Right atrium auricular region (tissue), 2 donors: ENCODE measurements around the gene OSGEP. TPM values are rescaled to one million over a fixed set of nuclear protein-coding genes. Genes with fewer than 3 reads are reported as not detected.
A peak's percentile ranks its signal among the peaks of the same experiment; 100 is the strongest.

Experiments
- DNase-seq: peaks from one replicate; pipeline ENCODE4 v3.0.0-alpha.2; 2019; ENCODE audit warnings: low spot score
- H3K27ac ChIP-seq, 2 donors: fragments of 200-600 bp; sonication (generic); 1 replicate in 1 of 2; 2 replicates in 1 of 2; pipeline ENCODE4 v1.5.1; 2016 to 2019
- H3K27me3 ChIP-seq, 2 donors: fragments of 200-600 bp; sonication (generic); one replicate each; pipeline versions ENCODE4 v1.5.1 to v1.6.0; 2017 to 2019
- H3K36me3 ChIP-seq: fragments of 200-600 bp; sonication (generic); one replicate; pipeline ENCODE4 v1.5.1; 2016
- H3K4me1 ChIP-seq, 2 donors: fragments of 200-600 bp; sonication (generic); one replicate each; pipeline versions ENCODE4 v1.5.1 to v1.6.0; 2017 to 2019
- H3K4me3 ChIP-seq, 2 donors: fragments of 200-600 bp; sonication (generic); 1 replicate in 1 of 2; 2 replicates in 1 of 2; pipeline ENCODE4 v1.5.1; 2017 to 2019; ENCODE audit warnings: mild to moderate bottlenecking in 1 of 2, moderate library complexity in 1 of 2
- H3K9me3 ChIP-seq, 2 donors: fragments of 200-600 bp; sonication (generic); one replicate each; pipeline ENCODE4 v1.5.1; 2019
- CTCF ChIP-seq, 2 donors: fragments of 200-600 bp; sonication (generic); IDR thresholded peaks; one replicate each; pipeline ENCODE4 v1.5.1; 2019; ENCODE audit warnings: antibody characterized with exemption in 2 of 2
- total RNA-seq, 2 donors: library from RNA; depleted of rRNA; stranded (reverse); fragments of >200 nt; gene quantifications; one replicate each; pipeline ENCODE4 v1.1.0, GENCODE V29; 2016

OSGEP gene
- total RNA-seq, 2 donors from 2014 or later, result 23.8 to 30.1 TPM

- no peak for DNase-seq
- Histone ChIP-seq H3K4me3 (no peak overlapping the region), H3K36me3 (no peaks in the 10 kb centered on the region), H3K27ac (peak overlapping the region in 1 of 2 donors; percentile 15), H3K4me1 (no peaks in the 10 kb centered on the region), H3K27me3 (no peaks in the 10 kb centered on the region), H3K9me3 (no peaks in the 10 kb centered on the region)
- TF ChIP-seq CTCF (IDR thresholded peaks at IDR 0.05), result no peak
Observed at GRCh38 chr14:20498622-20499021, 44.0 kb upstream of the OSGEP start.

GRCh38 chr14:20494935-20495766 lies 40.5 kb upstream of the OSGEP start:
- no peaks in the 10 kb centered on the region for H3K4me1 ChIP-seq
- H3K36me3 ChIP-seq, result no peaks in the 10 kb centered on the region
- DNase-seq, result no peak
- H3K4me3 ChIP-seq, result no peak overlapping the region
- H3K27me3 ChIP-seq, result no peaks in the 10 kb centered on the region
- no peaks in the 10 kb centered on the region for H3K9me3 ChIP-seq
- no peak overlapping the region for H3K27ac ChIP-seq
- TF ChIP-seq CTCF (IDR thresholded peaks at IDR 0.05), result no peak

- DNase-seq, result no peak
- Histone ChIP-seq H3K4me1 (no peaks in the 10 kb centered on the region), H3K4me3 (no peak overlapping the region), H3K36me3 (no peaks in the 10 kb centered on the region), H3K27me3 (no peaks in the 10 kb centered on the region), H3K9me3 (no peaks in the 10 kb centered on the region), H3K27ac (no peak overlapping the region)
- no peak for TF ChIP-seq CTCF (IDR thresholded peaks at IDR 0.05)
Observed at GRCh38 chr14:20493634-20494033, 39.0 kb upstream of the OSGEP start.

GRCh38 chr14:20492486-20492885 lies 37.9 kb upstream of the OSGEP start:
- no peaks in the 10 kb centered on the region for H3K36me3 ChIP-seq
- H3K27ac ChIP-seq, result no peak overlapping the region
- no peaks in the 10 kb centered on the region for H3K4me1 ChIP-seq
- H3K4me3 ChIP-seq, result no peak overlapping the region
- H3K27me3 ChIP-seq, result no peaks in the 10 kb centered on the region
- H3K9me3 ChIP-seq, result no peaks in the 10 kb centered on the region
- no peak for TF ChIP-seq CTCF (IDR thresholded peaks at IDR 0.05)
- no peak for DNase-seq

- H3K27me3 ChIP-seq, result no peaks in the 10 kb centered on the region
- H3K9me3 ChIP-seq, result no peaks in the 10 kb centered on the region
- H3K4me3 ChIP-seq, result no peak overlapping the region
- peak overlapping the region in 1 of 2 donors; percentile 31 for H3K27ac ChIP-seq
- H3K4me1 ChIP-seq, result no peaks in the 10 kb centered on the region
- no peak for DNase-seq
- TF ChIP-seq CTCF (IDR thresholded peaks at IDR 0.05), result no peak
- no peaks in the 10 kb centered on the region for H3K36me3 ChIP-seq
Observed at GRCh38 chr14:20490563-20490962, 36.0 kb upstream of the OSGEP start.
